ENCODE data around the gene CCDC9. TPM values are rescaled to one million over a fixed set of nuclear protein-coding genes. Genes with fewer than 3 reads are reported as not detected.

CCDC9 gene
- total and polyA plus RNA-seq, 2 of the 13 experiments (the other 11 are each of a cell fraction or from before 2014, with no cell fraction given), result 2.9 to 6.3 TPM

- TF ChIP-seq, protein P1, sequence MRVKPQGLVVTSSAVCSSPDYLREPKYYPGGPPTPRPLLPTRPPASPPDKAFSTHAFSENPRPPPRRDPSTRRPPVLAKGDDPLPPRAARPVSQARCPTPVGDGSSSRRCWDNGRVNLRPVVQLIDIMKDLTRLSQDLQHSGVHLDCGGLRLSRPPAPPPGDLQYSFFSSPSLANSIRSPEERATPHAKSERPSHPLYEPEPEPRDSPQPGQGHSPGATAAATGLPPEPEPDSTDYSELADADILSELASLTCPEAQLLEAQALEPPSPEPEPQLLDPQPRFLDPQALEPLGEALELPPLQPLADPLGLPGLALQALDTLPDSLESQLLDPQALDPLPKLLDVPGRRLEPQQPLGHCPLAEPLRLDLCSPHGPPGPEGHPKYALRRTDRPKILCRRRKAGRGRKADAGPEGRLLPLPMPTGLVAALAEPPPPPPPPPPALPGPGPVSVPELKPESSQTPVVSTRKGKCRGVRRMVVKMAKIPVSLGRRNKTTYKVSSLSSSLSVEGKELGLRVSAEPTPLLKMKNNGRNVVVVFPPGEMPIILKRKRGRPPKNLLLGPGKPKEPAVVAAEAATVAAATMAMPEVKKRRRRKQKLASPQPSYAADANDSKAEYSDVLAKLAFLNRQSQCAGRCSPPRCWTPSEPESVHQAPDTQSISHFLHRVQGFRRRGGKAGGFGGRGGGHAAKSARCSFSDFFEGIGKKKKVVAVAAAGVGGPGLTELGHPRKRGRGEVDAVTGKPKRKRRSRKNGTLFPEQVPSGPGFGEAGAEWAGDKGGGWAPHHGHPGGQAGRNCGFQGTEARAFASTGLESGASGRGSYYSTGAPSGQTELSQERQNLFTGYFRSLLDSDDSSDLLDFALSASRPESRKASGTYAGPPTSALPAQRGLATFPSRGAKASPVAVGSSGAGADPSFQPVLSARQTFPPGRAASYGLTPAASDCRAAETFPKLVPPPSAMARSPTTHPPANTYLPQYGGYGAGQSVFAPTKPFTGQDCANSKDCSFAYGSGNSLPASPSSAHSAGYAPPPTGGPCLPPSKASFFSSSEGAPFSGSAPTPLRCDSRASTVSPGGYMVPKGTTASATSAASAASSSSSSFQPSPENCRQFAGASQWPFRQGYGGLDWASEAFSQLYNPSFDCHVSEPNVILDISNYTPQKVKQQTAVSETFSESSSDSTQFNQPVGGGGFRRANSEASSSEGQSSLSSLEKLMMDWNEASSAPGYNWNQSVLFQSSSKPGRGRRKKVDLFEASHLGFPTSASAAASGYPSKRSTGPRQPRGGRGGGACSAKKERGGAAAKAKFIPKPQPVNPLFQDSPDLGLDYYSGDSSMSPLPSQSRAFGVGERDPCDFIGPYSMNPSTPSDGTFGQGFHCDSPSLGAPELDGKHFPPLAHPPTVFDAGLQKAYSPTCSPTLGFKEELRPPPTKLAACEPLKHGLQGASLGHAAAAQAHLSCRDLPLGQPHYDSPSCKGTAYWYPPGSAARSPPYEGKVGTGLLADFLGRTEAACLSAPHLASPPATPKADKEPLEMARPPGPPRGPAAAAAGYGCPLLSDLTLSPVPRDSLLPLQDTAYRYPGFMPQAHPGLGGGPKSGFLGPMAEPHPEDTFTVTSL (CRISPR knock-in tag; IDR thresholded peaks at IDR 0.05; ENCODE audit: borderline replicate concordance), result no peak
- no peak for TF ChIP-seq NR2C2 (CRISPR knock-in tag; IDR thresholded peaks at IDR 0.05; ENCODE audit: borderline replicate concordance)
- TF ChIP-seq, protein P2, sequence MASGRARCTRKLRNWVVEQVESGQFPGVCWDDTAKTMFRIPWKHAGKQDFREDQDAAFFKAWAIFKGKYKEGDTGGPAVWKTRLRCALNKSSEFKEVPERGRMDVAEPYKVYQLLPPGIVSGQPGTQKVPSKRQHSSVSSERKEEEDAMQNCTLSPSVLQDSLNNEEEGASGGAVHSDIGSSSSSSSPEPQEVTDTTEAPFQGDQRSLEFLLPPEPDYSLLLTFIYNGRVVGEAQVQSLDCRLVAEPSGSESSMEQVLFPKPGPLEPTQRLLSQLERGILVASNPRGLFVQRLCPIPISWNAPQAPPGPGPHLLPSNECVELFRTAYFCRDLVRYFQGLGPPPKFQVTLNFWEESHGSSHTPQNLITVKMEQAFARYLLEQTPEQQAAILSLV (CRISPR knock-in tag; IDR thresholded peaks at IDR 0.05; ENCODE audit: borderline replicate concordance), result peak; percentile 47; the same call in 1 of the 2 replicates
- no peak for TF ChIP-seq ARID2 (CRISPR knock-in tag; IDR thresholded peaks at IDR 0.05; ENCODE audit: borderline replicate concordance)
- no peak; the same call in 1 of the 2 replicates for TF ChIP-seq SMAD3 (CRISPR knock-in tag; IDR thresholded peaks at IDR 0.05)
- TF ChIP-seq TCF7L2 (IDR thresholded peaks at IDR 0.05; ENCODE audit: low read depth, low read length), result no peak
- TF ChIP-seq MED13 (CRISPR knock-in tag; IDR thresholded peaks at IDR 0.05), result peak; percentile 27; the same call in 1 of the 2 replicates
- TF ChIP-seq HCFC1 (IDR thresholded peaks at IDR 0.05; ENCODE audit: low read depth, low read length), result peak; percentile 37
- peak; percentile 50; the same call in 1 of the 2 replicates for TF ChIP-seq ZNF777 (CRISPR knock-in tag; IDR thresholded peaks at IDR 0.05)
- no peak for TF ChIP-seq HNF1A (IDR thresholded peaks at IDR 0.05; ENCODE audit: low read depth)
- peak; percentile 31; the same call in 1 of the 2 replicates for TF ChIP-seq HNF1A (CRISPR knock-in tag; IDR thresholded peaks at IDR 0.05; ENCODE audit: borderline replicate concordance)
- TF ChIP-seq ZNF235 (CRISPR knock-in tag; IDR thresholded peaks at IDR 0.05; ENCODE audit: borderline replicate concordance), result no peak
- TF ChIP-seq RARA (CRISPR knock-in tag; IDR thresholded peaks at IDR 0.05), result 0 out of 2 replicates have a peak, but pooled peaks have one; percentile 10
- TF ChIP-seq ETV6 (CRISPR knock-in tag; conservative IDR thresholded peaks at IDR 0.05), result no peak; the same call in 1 of the 2 replicates
- TF ChIP-seq TGIF2 (CRISPR knock-in tag; IDR thresholded peaks at IDR 0.05), result no peak
- no peak for TF ChIP-seq FOXM1 (CRISPR knock-in tag; IDR thresholded peaks at IDR 0.05)
- TF ChIP-seq, protein P3, sequence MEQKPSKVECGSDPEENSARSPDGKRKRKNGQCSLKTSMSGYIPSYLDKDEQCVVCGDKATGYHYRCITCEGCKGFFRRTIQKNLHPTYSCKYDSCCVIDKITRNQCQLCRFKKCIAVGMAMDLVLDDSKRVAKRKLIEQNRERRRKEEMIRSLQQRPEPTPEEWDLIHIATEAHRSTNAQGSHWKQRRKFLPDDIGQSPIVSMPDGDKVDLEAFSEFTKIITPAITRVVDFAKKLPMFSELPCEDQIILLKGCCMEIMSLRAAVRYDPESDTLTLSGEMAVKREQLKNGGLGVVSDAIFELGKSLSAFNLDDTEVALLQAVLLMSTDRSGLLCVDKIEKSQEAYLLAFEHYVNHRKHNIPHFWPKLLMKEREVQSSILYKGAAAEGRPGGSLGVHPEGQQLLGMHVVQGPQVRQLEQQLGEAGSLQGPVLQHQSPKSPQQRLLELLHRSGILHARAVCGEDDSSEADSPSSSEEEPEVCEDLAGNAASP (CRISPR knock-in tag; IDR thresholded peaks at IDR 0.05; ENCODE audit: borderline replicate concordance), result no peak; the same call in 1 of the 2 replicates
These were observed 30.4 kb upstream of the CCDC9 start (continued) for GRCh38 chr19:47225746-47226425.
